SK-N-MC (cell line): ENCODE results near the gene ANKRD30A.

Experiments
- EZH2 ChIP-seq: fragments of 200-600 bp; sonication (generic); IDR thresholded peaks from one replicate; pipeline ENCODE4 v1.6.1; 2017; ENCODE audit warnings: antibody characterized with exemption
- FOXP2 ChIP-seq: optimal IDR thresholded peaks from 2 replicates; pipeline ENCODE3; 2011; ENCODE audit warnings: mild to moderate bottlenecking, moderate library complexity; ENCODE audit not compliant: insufficient read depth; ENCODE audit errors: extremely low read length, control extremely low read depth
- POLR2AphosphoS5 ChIP-seq: IDR thresholded peaks from 2 replicates; pipeline ENCODE4 v1.6.1; 2012; ENCODE audit warnings: mild to moderate bottlenecking, low read depth, low read length, borderline replicate concordance

DNA sequence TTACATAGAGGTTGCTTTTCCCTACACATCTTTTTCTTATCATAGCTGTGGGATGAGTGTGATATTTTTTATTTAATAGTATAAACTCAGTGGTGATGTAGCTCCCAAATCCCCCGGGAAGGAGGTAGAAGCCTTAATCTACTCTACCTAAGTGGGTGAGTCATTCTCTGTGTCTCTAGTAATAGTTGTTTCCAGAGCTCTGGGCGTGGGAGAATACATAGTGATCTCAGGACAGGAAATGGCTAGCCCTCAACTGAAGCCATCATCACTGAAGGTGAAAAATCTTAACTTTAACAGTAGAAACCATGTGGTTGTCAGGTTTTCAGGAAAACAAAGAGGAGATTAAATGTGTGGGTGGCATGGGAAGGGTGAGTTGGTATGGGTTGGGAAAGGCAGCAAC, 278.4 kb downstream of the ANKRD30A start:
- no peak for TF ChIP-seq EZH2
- no peak for TF ChIP-seq POLR2AphosphoS5
- no peak for TF ChIP-seq FOXP2
